KMS-11 (cell line): ENCODE measurements around the gene KRTAP29-1.

Experiments
- H2AFZ ChIP-seq: fragments of 200-600 bp; sonication (generic); 2 replicates; pipeline ENCODE4 v1.6.1; 2016; ENCODE audit warnings: antibody characterized with exemption, mixed run types, low read depth
- H3K27ac ChIP-seq: fragments of 200-600 bp; sonication (generic); 2 replicates; pipeline ENCODE4 v1.6.1; 2016; ENCODE audit warnings: mild to moderate bottlenecking, mixed run types
- H3K27me3 ChIP-seq: fragments of 200-600 bp; sonication (generic); 2 replicates; pipeline ENCODE4 v1.6.1; 2017; ENCODE audit warnings: mild to moderate bottlenecking, low read depth, mixed run types, moderate library complexity; ENCODE audit not compliant: insufficient read depth
- H3K36me3 ChIP-seq: fragments of 200-600 bp; sonication (generic); 2 replicates; pipeline ENCODE4 v1.6.1; 2017; ENCODE audit warnings: mild to moderate bottlenecking, mixed run types; ENCODE audit not compliant: insufficient read depth
- H3K4me1 ChIP-seq: fragments of 200-600 bp; sonication (generic); 2 replicates; pipeline ENCODE4 v1.6.1; 2016; ENCODE audit warnings: mild to moderate bottlenecking, low read depth, mixed run types; ENCODE audit not compliant: poor library complexity, severe bottlenecking
- H3K4me2 ChIP-seq: fragments of 200-600 bp; sonication (generic); 2 replicates; pipeline ENCODE4 v1.7.0; 2016; ENCODE audit warnings: mild to moderate bottlenecking, mixed run types
- H3K4me3 ChIP-seq: fragments of 200-600 bp; sonication (generic); IDR thresholded peaks from 2 replicates; pipeline ENCODE4 v1.6.1; 2017; ENCODE audit warnings: low read depth, low read length, mixed read lengths; ENCODE audit not compliant: insufficient read depth
- H3K79me2 ChIP-seq: fragments of 200-600 bp; sonication (generic); 2 replicates; pipeline ENCODE4 v1.6.1; 2016; ENCODE audit warnings: low read depth, mixed run types; ENCODE audit not compliant: insufficient read depth
- H3K9ac ChIP-seq: fragments of 200-600 bp; sonication (generic); 2 replicates; pipeline ENCODE4 v1.6.1; 2016; ENCODE audit warnings: mild to moderate bottlenecking, mixed run types
- H4K20me1 ChIP-seq: fragments of 200-600 bp; sonication (generic); 2 replicates; pipeline ENCODE4 v1.6.1; 2016; ENCODE audit warnings: mild to moderate bottlenecking, mixed run types; ENCODE audit not compliant: insufficient read depth
- CTCF ChIP-seq: fragments of 200-600 bp; sonication (generic); conservative IDR thresholded peaks from 2 replicates; pipeline ENCODE4 v1.6.1; 2017; ENCODE audit warnings: low read depth, mild to moderate bottlenecking, antibody characterized with exemption, low read length, moderate library complexity, mixed read lengths

Gene KRTAP29-1

GRCh38 chr17:41333836-41334235, 31.2 kb upstream of the KRTAP29-1 start:
- Histone ChIP-seq H3K36me3 (no peaks in the 10 kb centered on the region), H3K4me3 (no peak overlapping the region), H3K27ac (no peak overlapping the region), H3K9ac (no peak overlapping the region), H3K4me1 (peaks cover 12% of the 10 kb centered on the region), H2AFZ (no peak overlapping the region), H3K4me2 (no peak overlapping the region), H3K79me2 (no peaks in the 10 kb centered on the region), H3K27me3 (peaks cover 18% of the 10 kb centered on the region; the same call in 1 of the 2 replicates), H4K20me1 (no peaks in the 10 kb centered on the region)
- TF ChIP-seq CTCF: no peak

GRCh38 chr17:41333098-41333497, 30.4 kb upstream of the KRTAP29-1 start:
- Histone ChIP-seq H4K20me1 (no peaks in the 10 kb centered on the region), H3K4me3 (no peak overlapping the region), H3K27me3 (peaks cover 18% of the 10 kb centered on the region; the same call in 1 of the 2 replicates), H3K27ac (no peak overlapping the region), H3K4me1 (peaks cover 4% of the 10 kb centered on the region), H2AFZ (no peak overlapping the region), H3K79me2 (no peaks in the 10 kb centered on the region), H3K36me3 (no peaks in the 10 kb centered on the region), H3K4me2 (no peak overlapping the region), H3K9ac (no peak overlapping the region)
- no peak for TF ChIP-seq CTCF

DNA sequence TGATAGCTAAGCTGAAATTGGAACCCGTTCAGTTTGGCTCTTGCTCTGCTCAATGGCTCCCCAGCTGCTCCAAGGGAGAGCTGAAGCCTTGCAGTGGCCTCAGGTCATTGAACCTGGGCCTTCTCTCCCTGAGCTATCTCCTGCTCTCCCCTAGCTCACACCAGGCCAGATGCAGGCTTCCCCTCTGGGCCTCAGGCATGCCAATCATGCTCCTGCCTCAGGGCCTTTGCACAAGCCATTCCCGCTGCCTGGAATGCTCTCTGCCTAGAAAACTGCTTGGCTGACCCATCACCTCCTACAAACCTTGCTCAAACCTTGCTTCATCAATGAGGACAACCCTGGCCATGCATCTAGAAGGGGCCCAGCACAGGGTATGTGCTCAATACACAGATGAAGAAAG, 29.6 kb upstream of the KRTAP29-1 start:
- Histone ChIP-seq H3K27ac (no peak overlapping the region), H3K36me3 (no peaks in the 10 kb centered on the region), H2AFZ (no peak overlapping the region), H4K20me1 (no peaks in the 10 kb centered on the region), H3K4me2 (no peak overlapping the region), H3K4me3 (no peak overlapping the region), H3K4me1 (no peaks in the 10 kb centered on the region), H3K79me2 (no peaks in the 10 kb centered on the region), H3K27me3 (peaks cover 9% of the 10 kb centered on the region; the same call in 1 of the 2 replicates), H3K9ac (no peak overlapping the region)
- TF ChIP-seq CTCF: no peak

DNA sequence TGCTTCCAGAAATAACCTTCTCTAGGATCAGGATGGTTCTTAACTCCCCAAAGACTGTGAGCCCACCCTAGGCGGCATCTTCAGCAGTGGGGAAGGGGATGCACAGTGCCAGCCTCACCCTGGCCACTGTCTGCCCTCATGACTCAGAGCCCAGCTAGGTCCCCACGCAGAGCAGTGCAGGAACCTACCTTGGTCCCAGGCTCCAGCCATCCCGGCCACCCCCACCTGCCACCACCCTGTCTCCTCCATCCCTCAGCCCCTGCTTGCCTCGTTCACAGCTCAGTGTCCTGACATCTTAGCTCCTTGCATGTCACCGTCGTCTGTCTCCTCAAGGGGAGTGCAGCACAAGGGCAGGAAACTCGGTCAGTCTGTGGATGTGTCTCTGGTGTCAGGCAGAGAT, 29.0 kb upstream of the KRTAP29-1 start:
- Histone ChIP-seq H3K4me1 (no peaks in the 10 kb centered on the region), H3K9ac (no peak overlapping the region), H3K27me3 (peaks cover 4% of the 10 kb centered on the region; the same call in 1 of the 2 replicates), H3K4me2 (no peak overlapping the region), H4K20me1 (no peaks in the 10 kb centered on the region), H3K27ac (no peak overlapping the region), H3K4me3 (no peak overlapping the region), H2AFZ (no peak overlapping the region), H3K36me3 (no peaks in the 10 kb centered on the region), H3K79me2 (no peaks in the 10 kb centered on the region)
- TF ChIP-seq CTCF: no peak
